Measurements from ENCODE around the gene AGBL4.

Gene AGBL4

DNA sequence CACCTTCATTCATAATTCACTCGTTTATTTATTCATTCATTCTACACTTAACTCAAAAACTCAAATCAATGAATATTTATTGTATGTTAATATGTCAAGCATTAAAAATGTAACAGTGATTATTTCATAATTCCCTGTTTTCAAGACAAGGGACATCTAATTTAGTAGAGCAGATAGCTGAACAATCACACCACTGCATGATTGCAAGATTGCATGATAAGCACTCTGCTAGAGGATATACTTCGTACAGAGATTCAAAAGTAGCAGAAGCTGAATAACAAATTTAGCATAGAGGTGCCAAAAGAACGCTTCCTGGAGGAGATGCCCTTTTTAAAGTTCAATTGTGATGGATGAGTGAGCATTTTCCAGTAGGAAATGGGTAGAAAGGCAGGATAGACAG, 1056.4 kb downstream of the AGBL4 start:
- Histone ChIP-seq H3K9ac (no peak overlapping the region), H3K27me3 (no peaks in the 10 kb centered on the region), H3K9me3 (no peaks in the 10 kb centered on the region), H3K4me2 (no peak overlapping the region), H3K36me3 (no peaks in the 10 kb centered on the region), H3K4me1 (no peaks in the 10 kb centered on the region), H4K20me1 (no peaks in the 10 kb centered on the region), H3K27ac (no peak overlapping the region), H3K4me3 (no peak overlapping the region)
- no peak for TF ChIP-seq Cebpa-rat (IDR thresholded peaks at IDR 0.05)

DNA sequence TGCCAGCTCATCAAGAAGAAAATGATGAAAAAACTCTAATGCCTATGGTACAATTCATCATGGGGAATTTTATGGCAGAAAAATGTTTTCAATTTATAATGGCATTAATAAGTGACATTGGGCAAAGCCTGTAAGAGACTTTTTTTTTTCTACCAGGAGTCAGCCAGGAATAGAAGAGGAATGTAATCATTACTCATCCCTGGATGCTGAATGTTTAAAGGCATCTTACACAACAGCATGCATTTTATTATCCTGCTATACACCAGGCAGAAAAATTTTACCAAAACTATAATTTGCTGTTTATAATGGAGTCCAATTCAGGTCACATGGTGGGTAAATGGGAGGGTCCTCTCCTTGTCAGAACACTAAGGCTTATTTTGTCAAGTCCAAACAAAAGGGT, 1057.2 kb downstream of the AGBL4 start:
- TF ChIP-seq Cebpa-rat (IDR thresholded peaks at IDR 0.05) = no peak
- no peak overlapping the region for H3K27ac ChIP-seq
- no peaks in the 10 kb centered on the region for H4K20me1 ChIP-seq

DNA sequence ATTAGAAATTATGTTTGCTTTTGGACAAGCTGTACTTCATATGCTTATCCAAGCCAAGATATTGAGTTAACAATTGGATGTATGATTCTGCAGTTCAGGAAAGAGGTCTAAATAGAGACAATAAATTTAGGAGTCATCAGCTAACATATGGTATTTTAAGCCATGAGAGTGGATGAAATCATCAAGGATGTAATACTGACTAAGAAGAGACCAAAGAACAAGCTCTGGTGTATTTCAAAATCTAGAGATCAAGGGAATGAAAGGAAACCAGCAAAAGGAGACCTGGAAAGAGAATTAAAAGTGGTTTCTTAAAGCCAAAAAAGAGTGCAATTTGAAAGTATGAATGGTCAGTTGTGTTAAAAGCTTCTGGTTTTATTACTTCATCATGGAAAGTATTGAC, 1063.4 kb downstream of the AGBL4 start:
- Histone ChIP-seq H3K36me3 (no peaks in the 10 kb centered on the region), H3K9ac (no peak overlapping the region), H3K4me1 (no peaks in the 10 kb centered on the region), H3K4me3 (no peak overlapping the region), H4K20me1 (no peaks in the 10 kb centered on the region), H3K27me3 (no peaks in the 10 kb centered on the region), H3K4me2 (no peak overlapping the region), H3K9me3 (no peaks in the 10 kb centered on the region), H3K27ac (no peak overlapping the region)
- no peak for TF ChIP-seq Cebpa-rat (IDR thresholded peaks at IDR 0.05)

More for the DNA sequence above, 1057.2 kb downstream of the AGBL4 start:
- Histone ChIP-seq H3K27me3 (no peaks in the 10 kb centered on the region), H3K4me2 (no peak overlapping the region), H3K36me3 (no peaks in the 10 kb centered on the region), H3K9ac (no peak overlapping the region), H3K9me3 (no peaks in the 10 kb centered on the region), H3K4me1 (no peaks in the 10 kb centered on the region), H3K4me3 (no peak overlapping the region)

DNA sequence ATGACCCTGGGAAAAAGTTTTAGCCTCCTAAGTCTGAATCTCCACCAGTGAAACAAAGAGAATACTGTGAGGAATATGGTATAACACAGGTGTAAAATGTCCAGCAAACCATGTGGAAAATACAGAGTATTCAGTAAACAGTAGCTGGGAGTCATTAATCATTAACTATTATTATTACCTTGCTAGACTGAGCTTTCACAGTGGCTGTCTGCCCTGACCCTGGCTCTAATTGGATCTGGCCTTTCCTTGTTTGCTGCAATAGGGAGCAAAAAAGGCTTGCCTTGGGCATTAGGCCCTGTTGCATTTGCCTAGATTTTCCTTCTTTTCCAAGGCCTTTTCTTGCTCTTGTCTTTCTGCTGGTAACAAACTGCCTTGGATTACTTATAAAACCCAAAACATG, 1068.0 kb downstream of the AGBL4 start:
- no peak for TF ChIP-seq Cebpa-rat (IDR thresholded peaks at IDR 0.05)
- Histone ChIP-seq H3K4me2 (no peak overlapping the region), H3K36me3 (no peaks in the 10 kb centered on the region), H3K27me3 (no peaks in the 10 kb centered on the region), H4K20me1 (no peaks in the 10 kb centered on the region), H3K4me1 (no peaks in the 10 kb centered on the region), H3K9ac (no peak overlapping the region), H3K9me3 (no peaks in the 10 kb centered on the region), H3K27ac (no peak overlapping the region), H3K4me3 (no peak overlapping the region)

DNA sequence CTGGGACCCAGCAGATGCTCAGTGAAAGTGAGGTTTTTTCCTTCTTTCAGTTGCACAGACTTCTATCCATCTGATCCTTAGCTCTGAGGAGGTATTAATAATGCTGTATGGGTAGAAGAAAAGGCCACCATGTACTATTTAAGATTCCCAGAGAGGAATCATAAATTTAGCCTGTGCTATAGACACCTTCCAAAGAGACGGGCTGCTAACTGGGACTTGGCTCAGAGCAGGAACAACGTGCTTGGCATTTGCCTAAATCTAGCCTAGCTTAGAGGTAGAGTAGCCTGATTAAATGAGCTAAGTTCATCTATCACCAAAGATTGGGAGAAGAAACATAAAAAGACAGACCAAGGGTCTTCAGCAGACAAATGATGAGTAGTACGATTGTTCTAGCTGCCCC, 1070.1 kb downstream of the AGBL4 start:
- H4K20me1 ChIP-seq = no peaks in the 10 kb centered on the region
- no peaks in the 10 kb centered on the region for H3K27me3 ChIP-seq
- no peak for TF ChIP-seq Cebpa-rat (IDR thresholded peaks at IDR 0.05)
- no peak overlapping the region for H3K9ac ChIP-seq
- no peaks in the 10 kb centered on the region for H3K9me3 ChIP-seq
- no peaks in the 10 kb centered on the region for H3K36me3 ChIP-seq
- no peak overlapping the region for H3K4me3 ChIP-seq
- H3K4me2 ChIP-seq = no peak overlapping the region
- H3K27ac ChIP-seq = no peak overlapping the region
- H3K4me1 ChIP-seq = no peaks in the 10 kb centered on the region

DNA sequence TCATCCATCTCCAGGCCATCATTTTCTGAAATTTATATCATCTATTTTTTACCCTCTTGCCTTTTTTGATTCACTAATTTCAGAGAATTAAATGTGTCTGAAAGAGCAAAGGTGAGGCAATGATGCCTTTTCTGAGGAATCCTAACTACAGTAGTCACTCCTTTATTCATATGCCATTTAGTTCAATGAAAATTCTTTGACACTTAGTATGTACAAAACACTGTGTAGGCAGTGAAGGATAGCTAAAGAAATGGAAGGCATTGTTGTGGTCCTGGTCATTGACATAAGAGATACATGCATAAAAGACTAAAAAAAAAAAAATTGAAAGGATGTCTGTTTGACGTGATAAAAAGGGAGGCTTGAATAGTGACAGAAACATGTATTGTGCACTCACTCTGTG, 1075.2 kb downstream of the AGBL4 start:
- Histone ChIP-seq H3K27me3 (no peaks in the 10 kb centered on the region), H3K9me3 (no peaks in the 10 kb centered on the region), H4K20me1 (no peaks in the 10 kb centered on the region), H3K27ac (no peak overlapping the region), H3K4me2 (no peak overlapping the region), H3K4me1 (no peaks in the 10 kb centered on the region), H3K9ac (no peak overlapping the region), H3K4me3 (no peak overlapping the region), H3K36me3 (no peaks in the 10 kb centered on the region)
- TF ChIP-seq Cebpa-rat (IDR thresholded peaks at IDR 0.05) = no peak

DNA sequence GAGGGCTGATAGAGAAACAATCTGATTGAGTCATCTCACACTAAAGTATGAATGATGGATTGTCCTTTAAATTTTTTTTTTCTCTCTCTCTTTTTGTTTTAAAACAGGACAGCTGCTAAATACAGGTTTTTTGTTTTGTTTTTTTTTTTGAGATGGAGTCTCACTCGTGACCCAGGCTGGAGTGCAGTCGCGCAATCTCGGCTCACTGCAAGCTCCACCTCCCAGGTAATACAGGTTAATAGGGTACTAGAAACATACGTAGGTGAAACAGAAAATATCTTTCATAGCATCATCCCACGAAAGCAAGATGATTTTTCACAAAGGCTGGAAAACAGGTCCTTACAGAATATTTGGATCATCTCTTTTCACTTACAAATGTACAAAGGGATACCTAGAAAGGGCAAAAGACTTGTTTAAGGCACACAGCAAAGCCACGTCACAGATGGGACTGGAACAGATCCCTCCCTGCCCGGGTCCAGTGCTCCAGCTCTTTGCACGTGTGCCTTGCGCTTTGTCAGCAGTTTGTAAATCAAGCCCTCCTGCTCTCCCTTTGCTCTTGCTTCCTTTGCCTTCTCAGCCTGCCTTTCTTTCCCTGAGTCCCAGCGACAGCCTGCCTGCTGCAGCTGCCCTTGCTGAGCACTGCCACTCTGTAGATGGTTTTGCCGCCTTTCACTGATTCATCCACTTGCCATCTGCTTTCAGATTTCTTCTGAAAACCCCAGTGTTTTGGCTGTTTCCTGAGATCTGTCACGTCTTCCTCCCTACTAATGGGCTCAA, 1075.8 kb downstream of the AGBL4 start:
- TF ChIP-seq Cebpa-rat (IDR thresholded peaks at IDR 0.05) = no peak
- Histone ChIP-seq H3K4me3 (no peak overlapping the region), H3K9ac (no peak overlapping the region), H3K27me3 (no peaks in the 10 kb centered on the region), H3K36me3 (no peaks in the 10 kb centered on the region), H3K9me3 (no peaks in the 10 kb centered on the region), H3K4me1 (no peaks in the 10 kb centered on the region), H3K27ac (no peak overlapping the region), H3K4me2 (no peak overlapping the region), H4K20me1 (no peaks in the 10 kb centered on the region)

DNA sequence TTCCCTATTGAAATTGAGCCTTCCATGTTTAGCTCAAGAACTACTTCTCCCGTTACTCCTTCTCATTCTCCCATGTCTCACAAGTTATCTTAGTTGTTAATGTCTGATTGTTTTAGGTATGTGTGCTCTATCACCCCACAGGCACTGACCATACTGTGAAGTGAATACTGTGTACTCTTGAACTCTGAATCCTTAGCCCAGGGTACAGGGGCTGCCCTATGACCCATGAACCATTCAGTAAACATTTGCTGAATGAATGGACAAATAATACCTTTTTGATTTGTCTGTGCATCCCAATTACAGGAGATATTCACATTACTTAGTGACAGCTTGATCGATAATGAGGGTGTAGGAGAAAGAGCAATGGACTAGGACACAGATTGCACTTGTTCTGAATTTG, 1077.7 kb downstream of the AGBL4 start:
- H4K20me1 ChIP-seq = no peaks in the 10 kb centered on the region
- no peaks in the 10 kb centered on the region for H3K9me3 ChIP-seq
- no peaks in the 10 kb centered on the region for H3K4me1 ChIP-seq
- no peak overlapping the region for H3K9ac ChIP-seq
- TF ChIP-seq Cebpa-rat (IDR thresholded peaks at IDR 0.05) = no peak
- H3K27ac ChIP-seq = no peak overlapping the region
- no peak overlapping the region for H3K4me3 ChIP-seq
- no peaks in the 10 kb centered on the region for H3K36me3 ChIP-seq
- no peak overlapping the region for H3K4me2 ChIP-seq
- no peaks in the 10 kb centered on the region for H3K27me3 ChIP-seq

DNA sequence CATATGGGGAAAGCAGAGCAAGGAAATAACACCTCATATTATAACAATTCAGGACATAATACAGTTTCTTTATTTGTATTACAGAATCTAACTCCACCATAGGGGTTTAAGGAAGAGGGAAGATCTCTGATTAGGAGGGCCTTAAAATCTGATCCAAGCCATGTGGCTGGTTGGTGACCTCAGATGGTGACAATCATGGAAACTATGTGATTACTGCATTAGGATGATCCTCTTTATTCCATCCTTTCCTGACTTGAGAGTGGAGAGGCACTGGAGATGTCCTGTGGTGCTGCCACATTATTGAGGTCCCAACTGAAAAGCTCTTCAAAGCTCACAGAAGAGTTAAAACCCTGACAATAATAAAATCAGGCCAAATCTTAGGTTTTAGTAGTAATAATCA, 1078.9 kb downstream of the AGBL4 start:
- H3K9ac ChIP-seq = no peak overlapping the region
- H3K4me1 ChIP-seq = no peaks in the 10 kb centered on the region
- H3K4me3 ChIP-seq = no peak overlapping the region
- H3K4me2 ChIP-seq = no peak overlapping the region
- H3K9me3 ChIP-seq = no peaks in the 10 kb centered on the region
- no peaks in the 10 kb centered on the region for H4K20me1 ChIP-seq
- H3K27me3 ChIP-seq = no peaks in the 10 kb centered on the region
- no peak overlapping the region for H3K27ac ChIP-seq
- H3K36me3 ChIP-seq = no peaks in the 10 kb centered on the region
- TF ChIP-seq Cebpa-rat (IDR thresholded peaks at IDR 0.05) = no peak

DNA sequence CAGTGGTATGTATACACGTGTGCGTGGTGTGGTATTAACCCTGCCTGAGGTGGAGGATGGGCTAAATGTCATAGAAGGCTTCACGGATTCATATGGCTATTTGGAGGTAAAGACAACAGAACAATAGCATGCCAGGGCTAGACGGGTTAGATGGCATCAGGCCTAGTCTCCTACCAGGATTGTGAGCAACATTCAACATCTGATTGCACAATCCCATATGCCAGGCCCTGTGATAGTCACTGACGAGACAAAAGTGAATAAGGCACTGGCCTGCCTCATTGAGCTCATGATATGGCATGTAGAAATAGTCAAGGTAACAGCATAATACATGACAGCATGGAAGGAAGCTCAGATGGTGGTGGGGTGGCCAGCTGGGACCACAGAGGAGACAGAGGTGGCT, 1079.9 kb downstream of the AGBL4 start:
- Histone ChIP-seq H3K27ac (no peak overlapping the region), H3K4me2 (no peak overlapping the region), H4K20me1 (no peaks in the 10 kb centered on the region), H3K9ac (no peak overlapping the region), H3K36me3 (no peaks in the 10 kb centered on the region), H3K4me3 (no peak overlapping the region), H3K27me3 (no peaks in the 10 kb centered on the region), H3K9me3 (no peaks in the 10 kb centered on the region), H3K4me1 (no peaks in the 10 kb centered on the region)
- peak; percentile 43; the same call in 1 of the 2 replicates for TF ChIP-seq Cebpa-rat (IDR thresholded peaks at IDR 0.05)

DNA sequence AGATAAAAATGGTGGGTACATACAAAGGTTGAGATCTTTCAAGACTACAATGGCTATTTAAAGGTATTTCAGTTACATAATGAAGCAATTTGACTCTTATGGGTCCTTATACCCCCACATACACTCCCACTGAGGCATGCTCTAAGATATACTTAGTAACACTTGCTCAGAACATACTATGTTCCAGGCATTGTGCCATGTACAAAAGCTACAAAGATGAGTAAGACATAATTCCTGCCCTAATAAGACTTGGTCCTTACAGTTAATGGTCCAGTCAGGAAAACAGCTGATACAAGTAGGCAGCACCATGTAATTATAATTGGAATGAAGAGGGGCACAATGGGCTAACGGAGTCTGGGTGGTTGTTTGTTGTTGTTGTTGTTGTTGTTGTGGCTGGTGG, 1080.4 kb downstream of the AGBL4 start:
- no peaks in the 10 kb centered on the region for H3K4me1 ChIP-seq
- no peak for TF ChIP-seq Cebpa-rat (IDR thresholded peaks at IDR 0.05)

More for the DNA sequence above, 1080.4 kb downstream of the AGBL4 start:
- H4K20me1 ChIP-seq = no peaks in the 10 kb centered on the region
- H3K36me3 ChIP-seq = no peaks in the 10 kb centered on the region
- no peaks in the 10 kb centered on the region for H3K9me3 ChIP-seq
- no peak overlapping the region for H3K27ac ChIP-seq
- H3K9ac ChIP-seq = no peak overlapping the region
- H3K4me3 ChIP-seq = no peak overlapping the region
- H3K27me3 ChIP-seq = no peaks in the 10 kb centered on the region
- no peak overlapping the region for H3K4me2 ChIP-seq

All from BLaER1 (cell line).